Vagina (tissue), 2 donors: ENCODE measurements around the gene GPR62.

Source experiments
- POLR2A ChIP-seq, 2 donors: fragments of 450-650 bp; IDR thresholded peaks; one replicate each; pipeline ENCODE4 v1.6.1; 2017; ENCODE audit warnings: antibody characterized with exemption in 2 of 2, mild to moderate bottlenecking in 2 of 2, moderate library complexity in 2 of 2
- TF ChIP-seq, protein P1 (sequence below), 3 experiments: fragments of 450-650 bp in 2 of 3; fragments of 200-600 bp in 1 of 3; sonication (generic) in 1 of 3; IDR thresholded peaks; one replicate each; pipeline ENCODE4 v1.5.1; 2017 to 2019; ENCODE audit warnings: antibody characterized with exemption in 3 of 3, mild to moderate bottlenecking in 2 of 3, moderate library complexity in 2 of 3

DNA sequence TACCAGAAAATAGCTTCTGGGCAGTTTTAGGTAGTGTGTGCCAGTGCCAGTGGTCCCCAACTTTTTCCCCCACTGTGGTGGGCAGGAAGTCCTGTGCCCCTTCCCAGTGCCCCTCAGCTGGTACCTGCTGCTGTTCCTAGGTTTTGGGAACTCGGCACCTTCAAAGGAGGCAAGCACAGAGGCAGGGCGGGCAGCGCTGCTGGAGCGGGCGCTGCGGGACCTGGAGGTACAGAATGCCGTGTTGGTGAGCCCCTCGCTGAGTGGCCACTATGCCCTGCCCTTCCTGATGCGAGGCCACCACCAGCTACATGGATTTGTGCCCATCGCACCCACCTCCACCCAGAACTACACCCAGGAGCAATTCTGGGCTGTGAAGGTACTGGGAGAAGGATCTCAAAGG, 25.1 kb downstream of the GPR62 start:
- TF ChIP-seq, protein P1, sequence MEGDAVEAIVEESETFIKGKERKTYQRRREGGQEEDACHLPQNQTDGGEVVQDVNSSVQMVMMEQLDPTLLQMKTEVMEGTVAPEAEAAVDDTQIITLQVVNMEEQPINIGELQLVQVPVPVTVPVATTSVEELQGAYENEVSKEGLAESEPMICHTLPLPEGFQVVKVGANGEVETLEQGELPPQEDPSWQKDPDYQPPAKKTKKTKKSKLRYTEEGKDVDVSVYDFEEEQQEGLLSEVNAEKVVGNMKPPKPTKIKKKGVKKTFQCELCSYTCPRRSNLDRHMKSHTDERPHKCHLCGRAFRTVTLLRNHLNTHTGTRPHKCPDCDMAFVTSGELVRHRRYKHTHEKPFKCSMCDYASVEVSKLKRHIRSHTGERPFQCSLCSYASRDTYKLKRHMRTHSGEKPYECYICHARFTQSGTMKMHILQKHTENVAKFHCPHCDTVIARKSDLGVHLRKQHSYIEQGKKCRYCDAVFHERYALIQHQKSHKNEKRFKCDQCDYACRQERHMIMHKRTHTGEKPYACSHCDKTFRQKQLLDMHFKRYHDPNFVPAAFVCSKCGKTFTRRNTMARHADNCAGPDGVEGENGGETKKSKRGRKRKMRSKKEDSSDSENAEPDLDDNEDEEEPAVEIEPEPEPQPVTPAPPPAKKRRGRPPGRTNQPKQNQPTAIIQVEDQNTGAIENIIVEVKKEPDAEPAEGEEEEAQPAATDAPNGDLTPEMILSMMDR (IDR thresholded peaks at IDR 0.05), result no peak
- TF ChIP-seq POLR2A (IDR thresholded peaks at IDR 0.05), result no peak
